Activated CD4-positive, alpha-beta T cell treated with anti-CD3 and anti-CD28 coated beads, Interleukin-2, amount 10 ng/mL, durations not matched to agents 7 days and 5 days (primary cell): ENCODE results near the gene LRRC47. TPM values are rescaled to one million over a fixed set of nuclear protein-coding genes. Genes with fewer than 3 reads are reported as not detected.

Source experiments
- CTCF ChIA-PET: fragments of 350-600 bp; sonication (Branson Sonifier 250); formaldehyde crosslinking; loops from one replicate; lab custom pipeline; 2021; ENCODE audit warnings: antibody characterized with exemption; lab: Charles Lee
- POLR2A ChIA-PET: fragments of 350-600 bp; sonication (Branson Sonifier 250); formaldehyde crosslinking; loops from one replicate; lab custom pipeline; 2021; ENCODE audit warnings: antibody characterized with exemption; lab: Charles Lee
- DNase-seq: peaks from one replicate; pipeline ENCODE4 v3.0.0-alpha.2; 2020
- H3K27ac Mint-ChIP-seq: one replicate; pipeline ENCODE4 v1.8.0; 2021; ENCODE audit warnings: mild to moderate bottlenecking, moderate library complexity, mixed read lengths
- H3K27me3 Mint-ChIP-seq: one replicate; pipeline ENCODE4 v1.8.0; 2021; ENCODE audit warnings: mixed read lengths
- H3K36me3 Mint-ChIP-seq: one replicate; pipeline ENCODE4 v1.8.0; 2021; ENCODE audit warnings: low read depth, mixed read lengths
- H3K4me1 Mint-ChIP-seq: one replicate; pipeline ENCODE4 v1.8.0; 2021; ENCODE audit warnings: mixed read lengths
- H3K4me3 Mint-ChIP-seq: one replicate; pipeline ENCODE4 v1.8.0; 2021; ENCODE audit warnings: mild to moderate bottlenecking, moderate library complexity, mixed read lengths
- H3K9me3 Mint-ChIP-seq: one replicate; pipeline ENCODE4 v1.8.0; 2021; ENCODE audit warnings: mixed read lengths
- total RNA-seq, 2 experiments: library from RNA; stranded (reverse); gene quantifications; one replicate each; pipeline ENCODE4 v1.2.3, GENCODE V29; 2021

The LRRC47 gene
- total RNA-seq, 2 experiments from 2014 or later = 37.7 to 42.7 TPM

- POLR2A ChIA-PET = no interaction called here
- Mint-ChIP-seq H3K27me3 (peaks cover 3% of the 10 kb centered on the region), H3K4me3 (peak overlapping the region; percentile 72), H3K36me3 (no peaks in the 10 kb centered on the region), H3K27ac (peak overlapping the region; percentile 73), H3K4me1 (peaks cover 27% of the 10 kb centered on the region), H3K9me3 (no peaks in the 10 kb centered on the region)
- DNase-seq = no peak
- CTCF ChIA-PET = interaction anchor here (0.9 kb wide), 1 partner anchor 21 kb away, joined by 3 read pairs; no protein-coding TSS in a partner anchor
Observed at GRCh38 chr1:3745590-3746381, 50.5 kb downstream of the LRRC47 start.

- Mint-ChIP-seq H3K4me3 (no peak overlapping the region), H3K27me3 (no peaks in the 10 kb centered on the region), H3K36me3 (no peaks in the 10 kb centered on the region), H3K27ac (no peak overlapping the region), H3K4me1 (peaks cover 27% of the 10 kb centered on the region), H3K9me3 (no peaks in the 10 kb centered on the region)
- no peak for DNase-seq
- CTCF ChIA-PET = no interaction called here
- POLR2A ChIA-PET = no interaction called here
Observed at GRCh38 chr1:3745071-3745470, 51.2 kb downstream of the LRRC47 start.

GRCh38 chr1:3744646-3745045 lies 51.7 kb downstream of the LRRC47 start:
- H3K27me3 Mint-ChIP-seq = no peaks in the 10 kb centered on the region
- ChIA-PET CTCF (no interaction called here), POLR2A (no interaction called here)
- no peaks in the 10 kb centered on the region for H3K36me3 Mint-ChIP-seq
- no peaks in the 10 kb centered on the region for H3K9me3 Mint-ChIP-seq
- peaks cover 27% of the 10 kb centered on the region for H3K4me1 Mint-ChIP-seq
- no peak overlapping the region for H3K27ac Mint-ChIP-seq
- no peak overlapping the region for H3K4me3 Mint-ChIP-seq
- no peak for DNase-seq

GRCh38 chr1:3743826-3744225 lies 52.5 kb downstream of the LRRC47 start:
- H3K27me3 Mint-ChIP-seq = no peaks in the 10 kb centered on the region
- CTCF ChIA-PET = no interaction called here
- DNase-seq = no peak
- POLR2A ChIA-PET = no interaction called here
- no peaks in the 10 kb centered on the region for H3K36me3 Mint-ChIP-seq
- no peak overlapping the region for H3K27ac Mint-ChIP-seq
- H3K9me3 Mint-ChIP-seq = no peaks in the 10 kb centered on the region
- H3K4me3 Mint-ChIP-seq = no peak overlapping the region
- peaks cover 27% of the 10 kb centered on the region for H3K4me1 Mint-ChIP-seq

- Mint-ChIP-seq H3K36me3 (no peaks in the 10 kb centered on the region), H3K27me3 (no peaks in the 10 kb centered on the region), H3K27ac (no peak overlapping the region), H3K4me1 (peaks cover 27% of the 10 kb centered on the region), H3K4me3 (no peak overlapping the region), H3K9me3 (no peaks in the 10 kb centered on the region)
- ChIA-PET CTCF (no interaction called here), POLR2A (no interaction called here)
- DNase-seq = no peak
Observed at GRCh38 chr1:3743421-3743820, 52.9 kb downstream of the LRRC47 start.

GRCh38 chr1:3742439-3743298 lies 53.6 kb downstream of the LRRC47 start:
- no peak overlapping the region for H3K4me3 Mint-ChIP-seq
- peaks cover 19% of the 10 kb centered on the region for H3K4me1 Mint-ChIP-seq
- no peak overlapping the region for H3K27ac Mint-ChIP-seq
- no peaks in the 10 kb centered on the region for H3K36me3 Mint-ChIP-seq
- H3K27me3 Mint-ChIP-seq = no peaks in the 10 kb centered on the region
- POLR2A ChIA-PET = no interaction called here
- no peaks in the 10 kb centered on the region for H3K9me3 Mint-ChIP-seq
- DNase-seq = no peak
- CTCF ChIA-PET = no interaction called here

- Mint-ChIP-seq H3K4me1 (peaks cover 18% of the 10 kb centered on the region), H3K4me3 (no peak overlapping the region), H3K9me3 (no peaks in the 10 kb centered on the region), H3K27me3 (no peaks in the 10 kb centered on the region), H3K27ac (no peak overlapping the region), H3K36me3 (no peaks in the 10 kb centered on the region)
- ChIA-PET POLR2A (no interaction called here), CTCF (no interaction called here)
- no peak for DNase-seq
Observed at GRCh38 chr1:3741566-3742438, 54.5 kb downstream of the LRRC47 start.

GRCh38 chr1:3740752-3741151 lies 55.5 kb downstream of the LRRC47 start:
- Mint-ChIP-seq H3K4me3 (no peak overlapping the region), H3K4me1 (peaks cover 14% of the 10 kb centered on the region), H3K36me3 (no peaks in the 10 kb centered on the region), H3K27me3 (no peaks in the 10 kb centered on the region), H3K27ac (no peak overlapping the region), H3K9me3 (no peaks in the 10 kb centered on the region)
- no peak for DNase-seq
- ChIA-PET POLR2A (no interaction called here), CTCF (no interaction called here)

- CTCF ChIA-PET = no interaction called here
- Mint-ChIP-seq H3K27me3 (no peaks in the 10 kb centered on the region), H3K4me3 (no peak overlapping the region), H3K36me3 (no peaks in the 10 kb centered on the region), H3K4me1 (peaks cover 8% of the 10 kb centered on the region), H3K9me3 (no peaks in the 10 kb centered on the region), H3K27ac (no peak overlapping the region)
- POLR2A ChIA-PET = no interaction called here
- no peak for DNase-seq
Observed at GRCh38 chr1:3740042-3740441, 56.3 kb downstream of the LRRC47 start.

GRCh38 chr1:3738943-3739342 lies 57.4 kb downstream of the LRRC47 start:
- Mint-ChIP-seq H3K27ac (no peak overlapping the region), H3K36me3 (no peaks in the 10 kb centered on the region), H3K4me3 (no peak overlapping the region), H3K9me3 (no peaks in the 10 kb centered on the region), H3K4me1 (peaks cover 6% of the 10 kb centered on the region), H3K27me3 (no peaks in the 10 kb centered on the region)
- DNase-seq = no peak
- CTCF ChIA-PET = no interaction called here
- POLR2A ChIA-PET = no interaction called here

GRCh38 chr1:3736708-3737107 lies 59.6 kb downstream of the LRRC47 start:
- H3K27me3 Mint-ChIP-seq = no peaks in the 10 kb centered on the region

GRCh38 chr1:3736131-3736561 lies 60.2 kb downstream of the LRRC47 start:
- CTCF ChIA-PET = no interaction called here
- POLR2A ChIA-PET = no interaction called here
- H3K36me3 Mint-ChIP-seq = no peaks in the 10 kb centered on the region
- peaks cover 6% of the 10 kb centered on the region for H3K4me1 Mint-ChIP-seq
- DNase-seq = no peak
- no peaks in the 10 kb centered on the region for H3K9me3 Mint-ChIP-seq
- no peak overlapping the region for H3K4me3 Mint-ChIP-seq
- peak overlapping the region; percentile 25 for H3K27ac Mint-ChIP-seq
- no peaks in the 10 kb centered on the region for H3K27me3 Mint-ChIP-seq

More at GRCh38 chr1:3736708-3737107, 59.6 kb downstream of the LRRC47 start:
- no peak for DNase-seq
- Mint-ChIP-seq H3K4me3 (no peak overlapping the region), H3K4me1 (peaks cover 6% of the 10 kb centered on the region), H3K36me3 (no peaks in the 10 kb centered on the region), H3K9me3 (no peaks in the 10 kb centered on the region), H3K27ac (no peak overlapping the region)
- POLR2A ChIA-PET = no interaction called here
- CTCF ChIA-PET = no interaction called here
